ENCODE measurements around the gene TCFL5. TPM values are rescaled to one million over a fixed set of nuclear protein-coding genes. Genes with fewer than 3 reads are reported as not detected.

Gene TCFL5
- total RNA-seq, 1 experiment from 2014 or later, result 31.7 TPM

DNA sequence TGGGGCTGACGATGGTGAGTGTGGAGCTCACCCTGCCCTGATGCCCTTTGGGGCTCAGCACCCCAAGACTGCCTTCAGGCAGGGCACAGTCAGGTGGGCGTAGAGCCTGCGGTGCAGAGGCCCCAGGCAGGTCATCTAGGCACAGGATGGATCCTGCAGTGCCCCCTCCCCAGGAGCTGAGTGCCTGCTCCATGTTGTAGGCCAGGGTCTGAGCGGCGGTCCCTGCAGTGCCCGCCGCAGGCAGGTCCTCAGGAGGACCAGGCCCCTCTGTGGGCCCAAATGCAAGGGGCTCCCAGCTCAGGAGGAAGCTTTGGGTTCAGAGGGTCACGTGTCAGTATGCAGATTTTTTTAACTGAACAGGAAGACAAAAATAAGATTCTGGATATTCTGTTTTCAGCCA is 62.6 kb downstream of the TCFL5 start:
- in situ Hi-C loops (cut with HindIII; ENCODE audit: low pct_unique_long_range_greater_than_20kb, low sequenced_read_pairs), result no loop called here
- DNase-seq (ENCODE audit: low read depth), result no peak

DNA sequence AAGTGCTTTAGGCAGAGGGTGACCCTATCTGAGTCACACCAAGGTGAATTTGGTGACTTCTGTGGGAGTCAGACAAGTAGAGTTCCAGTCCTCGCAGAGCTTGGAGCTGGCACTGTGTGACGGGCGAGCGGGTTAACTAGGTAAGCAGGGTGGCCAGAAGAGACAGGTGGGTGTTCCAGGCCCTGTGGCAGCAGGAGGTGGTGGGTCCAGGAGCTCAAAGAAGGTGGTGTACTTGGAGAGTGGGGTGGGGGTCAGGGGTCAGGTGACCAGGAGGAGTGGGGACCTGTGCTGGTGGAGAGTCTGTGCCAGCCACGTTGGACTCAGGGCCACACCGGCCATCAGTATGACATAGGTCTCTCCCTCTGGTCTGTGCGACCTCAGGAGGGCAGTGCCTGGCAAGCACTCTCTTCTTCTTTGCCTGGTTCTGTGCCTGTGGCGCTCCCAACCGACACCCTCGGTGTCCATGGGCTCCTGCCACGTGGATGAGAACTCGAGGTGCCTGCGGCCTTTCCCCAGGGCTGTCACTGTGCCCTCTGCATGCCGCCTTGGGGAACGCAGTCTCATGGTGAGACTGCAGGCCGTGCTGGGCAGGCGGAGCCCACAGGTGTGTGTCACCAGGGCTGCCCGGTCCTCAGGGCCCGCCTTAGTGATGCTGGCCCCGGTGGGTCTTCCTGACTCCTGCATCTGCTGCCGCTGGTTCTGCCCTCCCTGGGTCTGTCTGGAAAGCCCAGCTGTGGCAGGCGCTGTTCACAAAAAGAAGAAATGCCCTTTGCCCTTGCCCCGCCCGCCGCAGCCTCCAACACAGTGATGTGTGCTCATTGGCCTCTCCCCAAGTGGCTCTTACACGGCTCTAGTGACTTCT is 63.7 kb downstream of the TCFL5 start:
- in situ Hi-C loops (cut with HindIII; ENCODE audit: low pct_unique_long_range_greater_than_20kb, low sequenced_read_pairs), result no loop called here
- DNase-seq (ENCODE audit: low read depth), result peak; percentile 59

DNA sequence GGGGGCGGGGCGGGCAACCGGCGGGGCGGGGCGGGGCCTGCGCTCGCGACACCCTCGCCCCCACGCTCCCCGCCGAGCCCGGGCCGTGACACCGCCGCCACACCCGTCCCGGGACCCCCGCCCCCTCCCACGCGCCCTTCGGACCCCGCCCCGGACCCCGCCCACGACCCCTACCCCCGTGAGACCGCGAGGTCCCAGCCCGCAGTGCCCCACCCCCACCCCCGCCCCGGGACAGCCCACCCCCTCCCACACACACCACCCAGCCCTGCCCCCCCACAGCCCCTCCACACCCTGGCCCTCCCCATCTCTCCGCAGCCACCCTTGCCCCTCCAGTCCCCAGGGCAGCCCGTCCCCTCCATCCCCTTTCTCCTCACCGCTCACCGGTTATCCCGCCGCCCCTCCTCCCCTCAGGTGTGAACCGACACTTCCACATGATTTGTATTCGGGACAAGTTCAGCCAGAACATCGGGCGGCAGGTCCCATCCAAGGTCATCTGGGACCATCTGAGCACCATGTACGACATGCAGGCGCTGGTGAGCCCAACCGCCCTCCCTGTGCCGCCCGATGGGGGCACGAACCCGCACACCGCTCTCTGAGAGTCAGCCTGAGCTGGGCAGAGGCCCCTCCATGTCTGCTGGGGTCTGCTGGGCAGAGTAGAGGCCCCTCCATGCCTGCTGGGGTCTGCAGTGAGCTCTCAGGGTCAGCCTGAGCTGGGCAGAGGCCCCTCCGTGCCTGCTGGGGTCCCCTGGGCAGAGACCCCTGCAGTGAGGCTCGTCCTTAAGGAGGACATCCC is 64.7 kb downstream of the TCFL5 start:
- in situ Hi-C loops (cut with HindIII; ENCODE audit: low pct_unique_long_range_greater_than_20kb, low sequenced_read_pairs), result no loop called here

DNA sequence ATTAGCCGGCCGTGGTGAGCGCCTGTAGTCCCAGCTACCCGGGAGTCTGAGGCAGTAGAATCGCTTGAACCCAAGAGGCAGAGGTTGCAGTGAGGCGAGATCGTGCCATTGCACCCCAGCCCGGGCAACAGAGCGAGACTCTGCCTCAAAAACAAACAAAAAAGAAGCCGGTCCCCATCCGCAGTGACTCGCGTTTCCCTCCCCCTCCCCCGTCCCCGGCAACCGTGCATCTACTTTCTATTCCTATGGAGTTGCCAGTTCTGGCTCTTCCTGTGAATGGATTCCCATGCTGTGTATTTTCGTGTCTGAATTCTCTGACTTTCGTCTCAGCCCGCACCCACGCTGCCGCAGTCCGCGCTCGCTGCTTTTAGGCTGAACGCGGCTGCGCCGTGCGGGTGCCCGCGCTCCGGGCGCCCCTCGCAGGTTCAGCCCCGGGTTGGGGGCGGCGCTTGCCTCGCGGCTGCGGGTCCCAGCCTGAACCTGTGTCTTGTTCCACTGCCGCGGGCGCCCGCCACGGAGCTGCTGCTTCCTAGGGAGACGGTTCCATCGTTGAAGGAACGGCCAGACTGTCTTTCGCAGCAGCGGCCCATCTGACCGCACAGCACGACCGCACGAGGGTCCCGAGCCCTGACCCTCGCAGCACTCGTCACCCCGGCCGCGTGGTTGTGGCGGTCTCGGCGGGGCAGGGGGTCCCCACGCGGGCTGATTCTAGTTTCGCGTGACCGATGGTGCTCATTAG is 66.4 kb downstream of the TCFL5 start:
- in situ Hi-C loops (cut with HindIII; ENCODE audit: low pct_unique_long_range_greater_than_20kb, low sequenced_read_pairs), result no loop called here
- peak; percentile 71 for DNase-seq (ENCODE audit: low read depth)

More for the DNA sequence above, 64.7 kb downstream of the TCFL5 start:
- DNase-seq (ENCODE audit: low read depth), result no peak

GRCh38 chr20:62794007-62794724 is 67.5 kb downstream of the TCFL5 start:
- in situ Hi-C loops (cut with HindIII; ENCODE audit: low pct_unique_long_range_greater_than_20kb, low sequenced_read_pairs), result no loop called here
- DNase-seq (ENCODE audit: low read depth), result peak; percentile 98

GRCh38 chr20:62793757-62794006 is 67.9 kb downstream of the TCFL5 start:
- in situ Hi-C loops (cut with HindIII; ENCODE audit: low pct_unique_long_range_greater_than_20kb, low sequenced_read_pairs), result no loop called here

DNA sequence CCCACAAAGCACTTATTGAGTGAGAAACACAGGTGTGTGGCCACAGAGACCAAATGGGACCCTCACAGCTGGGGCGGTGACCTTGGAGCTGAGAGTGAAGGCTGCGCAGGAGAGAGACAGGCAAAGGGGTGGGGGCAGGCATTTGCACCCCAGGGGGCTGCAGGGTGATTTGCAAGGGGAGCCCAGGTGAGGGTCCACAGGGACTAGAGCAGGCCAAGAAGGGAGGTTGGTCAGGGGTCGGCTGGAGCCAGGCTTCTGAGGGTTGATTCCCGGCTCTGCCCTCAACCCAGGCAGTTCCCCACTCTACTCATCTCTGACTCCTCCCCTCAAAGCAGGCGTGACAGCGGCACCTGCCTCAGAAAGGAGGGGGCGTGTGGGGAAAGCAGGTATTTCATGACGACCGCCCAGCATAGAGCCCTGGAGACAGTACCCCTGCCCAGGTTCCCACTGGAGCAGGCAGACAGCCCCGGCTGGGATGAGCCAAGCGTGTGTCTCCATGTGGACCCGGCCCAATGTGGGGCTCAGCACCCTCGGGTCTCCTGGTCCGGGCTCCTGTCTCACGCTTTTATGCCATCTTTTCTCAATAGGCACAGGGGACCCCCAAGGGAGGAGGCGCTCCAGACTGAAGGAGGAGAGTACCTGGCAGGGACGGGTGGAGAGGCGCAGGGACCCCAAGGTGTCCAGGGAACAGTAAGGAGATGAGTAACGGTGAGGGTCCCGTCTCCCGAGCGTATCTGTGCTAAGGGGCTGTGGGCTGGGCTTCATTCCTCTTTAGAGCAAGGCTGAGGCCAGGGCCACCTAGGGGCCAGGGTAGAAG is 68.5 kb downstream of the TCFL5 start:
- no peak for DNase-seq (ENCODE audit: low read depth)
- in situ Hi-C loops (cut with HindIII; ENCODE audit: low pct_unique_long_range_greater_than_20kb, low sequenced_read_pairs), result no loop called here

More at GRCh38 chr20:62793757-62794006, 67.9 kb downstream of the TCFL5 start:
- DNase-seq (ENCODE audit: low read depth), result no peak

DNA sequence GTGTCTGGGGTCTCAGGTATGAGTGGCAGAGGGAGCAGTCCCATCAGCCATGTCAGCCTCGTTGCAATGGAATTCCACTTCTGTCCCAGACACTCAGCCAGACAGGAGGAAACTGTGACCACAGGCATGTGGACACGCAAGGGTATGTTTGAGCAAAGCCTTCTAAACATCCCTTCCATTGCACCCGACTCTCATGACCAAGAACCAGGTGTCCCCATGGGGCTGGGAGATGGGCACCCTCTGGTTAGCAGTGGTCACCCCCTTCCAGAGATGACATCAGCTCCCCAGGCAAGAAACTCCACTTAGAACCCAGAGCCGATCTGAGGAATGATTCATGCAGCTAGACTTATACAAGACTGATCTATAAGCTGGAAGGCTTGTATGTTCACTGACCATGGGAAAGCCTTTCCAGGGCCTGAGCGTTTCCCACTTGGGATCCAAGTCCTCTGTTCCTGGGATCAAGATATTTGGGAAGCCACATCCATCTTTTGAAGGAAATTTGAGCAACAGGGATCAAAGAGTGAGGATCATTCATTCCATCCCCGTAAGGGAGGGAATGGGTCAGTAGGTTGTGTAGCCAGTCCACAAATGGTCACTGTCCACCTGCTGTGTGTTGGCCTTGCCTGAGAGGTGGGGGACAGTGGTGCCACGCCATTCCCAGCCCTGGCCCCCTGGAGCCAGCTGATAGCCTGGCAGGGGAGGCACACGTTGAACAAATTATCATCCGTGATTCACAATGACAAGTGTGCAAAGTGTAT is 69.3 kb downstream of the TCFL5 start:
- in situ Hi-C loops (cut with HindIII; ENCODE audit: low pct_unique_long_range_greater_than_20kb, low sequenced_read_pairs), result no loop called here
- no peak for DNase-seq (ENCODE audit: low read depth)

GRCh38 chr20:62791301-62792181 is 70.1 kb downstream of the TCFL5 start:
- in situ Hi-C loops (cut with HindIII; ENCODE audit: low pct_unique_long_range_greater_than_20kb, low sequenced_read_pairs), result no loop called here
- DNase-seq (ENCODE audit: low read depth), result peak; percentile 81

Other genes with a start within 250 kb of the TCFL5 start
- 65.5 and 77.6 TPM in 2 replicates for gene SLCO4A1, start 219.3 kb downstream of the TCFL5 start, total RNA-seq (2014; rRNA removed; shearing (Covaris generic); ENCODE audit: low replicate concordance)
- not detected in 2 replicates for gene NTSR1, start 153.0 kb downstream of the TCFL5 start, total RNA-seq (2014; rRNA removed; shearing (Covaris generic); ENCODE audit: low replicate concordance)
- gene MRGBP, start 65.3 kb downstream of the TCFL5 start, total RNA-seq (2014; rRNA removed; shearing (Covaris generic); ENCODE audit: low replicate concordance), result 64.3 and 67.6 TPM in 2 replicates
- gene OGFR, start 57.0 kb downstream of the TCFL5 start, total RNA-seq (2014; rRNA removed; shearing (Covaris generic); ENCODE audit: low replicate concordance), result 66.2 and 86.3 TPM in 2 replicates
- not detected in 2 replicates for gene COL9A3, start 44.8 kb downstream of the TCFL5 start, total RNA-seq (2014; rRNA removed; shearing (Covaris generic); ENCODE audit: low replicate concordance)
- gene DIDO1, start 64.7 kb upstream of the TCFL5 start, total RNA-seq (2014; rRNA removed; shearing (Covaris generic); ENCODE audit: low replicate concordance), result 14.5 and 18.2 TPM in 2 replicates
- gene GID8, start 76.3 kb upstream of the TCFL5 start, total RNA-seq (2014; rRNA removed; shearing (Covaris generic); ENCODE audit: low replicate concordance), result 29.0 and 39.4 TPM in 2 replicates
- gene SLC17A9, start 90.9 kb upstream of the TCFL5 start, total RNA-seq (2014; rRNA removed; shearing (Covaris generic); ENCODE audit: low replicate concordance), result 4.5 and 5.5 TPM in 2 replicates
- not detected in 2 replicates for gene BHLHE23, start 145.1 kb upstream of the TCFL5 start, total RNA-seq (2014; rRNA removed; shearing (Covaris generic); ENCODE audit: low replicate concordance)

All from Caki2 (cell line).